Kidney (tissue), 14 donors: ENCODE data around the gene SMURF1. TPM values are rescaled to one million over a fixed set of nuclear protein-coding genes. Genes with fewer than 3 reads are reported as not detected.
A peak's percentile ranks its signal among the peaks of the same experiment; 100 is the strongest.

Experiments used
- DNase-seq, 5 donors: peaks; one replicate each; pipeline ENCODE4 v3.0.0-alpha.2; 2013 to 2020
- FAIRE-seq: peaks from 2 replicates; lab custom pipeline; 2012; peaks lifted over from hg19 to GRCh38; lab: Jason Lieb, UNC
- H3K27ac ChIP-seq, 2 donors: one replicate each; pipeline ENCODE4 v1.7.0; 2013; ENCODE audit warnings: low read depth in 2 of 2, low read length in 2 of 2, inconsistent platforms in 1 of 2
- H3K27me3 ChIP-seq: one replicate; pipeline ENCODE4 v1.7.1; 2013; ENCODE audit warnings: low read length, inconsistent platforms; ENCODE audit not compliant: control insufficient read depth, insufficient read depth
- H3K36me3 ChIP-seq, 3 donors: one replicate each; pipeline versions ENCODE4 v1.7.0 to v1.7.1; 2013; ENCODE audit warnings: low read length in 3 of 3, control low read depth in 1 of 3, inconsistent platforms in 1 of 3; ENCODE audit not compliant: insufficient read depth in 3 of 3, control insufficient read depth in 2 of 3
- H3K4me1 ChIP-seq, 3 donors: one replicate each; pipeline versions ENCODE4 v1.7.0 to v1.7.1; 2013; ENCODE audit warnings: low read length in 3 of 3, inconsistent platforms in 1 of 3, low read depth in 1 of 3; ENCODE audit not compliant: control insufficient read depth in 2 of 3, insufficient read depth in 2 of 3
- H3K4me3 ChIP-seq, 3 donors: one replicate each; pipeline versions ENCODE4 v1.7.0 to v1.8.1; 2013; ENCODE audit warnings: low read length in 3 of 3, control low read depth in 1 of 3, inconsistent platforms in 1 of 3
- H3K9ac ChIP-seq, 3 donors: one replicate each; pipeline versions ENCODE4 v1.7.0 to v1.7.1; 2013; ENCODE audit warnings: low read length in 3 of 3, control low read depth in 1 of 3, inconsistent platforms in 1 of 3
- H3K9me3 ChIP-seq, 3 donors: one replicate each; pipeline versions ENCODE4 v1.7.0 to v1.7.1; 2013; ENCODE audit warnings: low read length in 3 of 3, control low read depth in 1 of 3, inconsistent platforms in 1 of 3; ENCODE audit not compliant: control insufficient read depth in 2 of 3, insufficient read depth in 1 of 3
- CTCF ChIP-seq: IDR thresholded peaks from 3 replicates; pipeline ENCODE4 v1.5.1; 2012; ENCODE audit warnings: mild to moderate bottlenecking, moderate library complexity, borderline replicate concordance; ENCODE audit not compliant: insufficient read depth; ENCODE audit errors: extremely low read depth
- intact Hi-C: fragments of 100-400 bp; cut with DNase I; formaldehyde crosslinking; loops from one replicate; pipeline ENCODE4 v1.11.1; 2022
- polyA plus RNA-seq: library from polyadenylated mRNA; stranded (reverse); fragments of 350-450 nt; fragmentation: Illumina TruSeq; extraction: RNeasy Lipid Tissue Mini Kit (QIAGEN cat#74804); gene quantifications from one replicate; pipeline ENCODE4 v1.2.3, GENCODE V29; 2014; ENCODE audit warnings: low read depth, low replicate concordance; ENCODE audit not compliant: insufficient read depth
- total RNA-seq: library from RNA; stranded (reverse); fragmentation: NEBNext Ultra II Directional; extraction: Animal tissue kit (Norgen Biotek cat#: 25700); gene quantifications from one replicate; pipeline ENCODE4 v1.2.1, GENCODE V29; 2021
- donor health status: control.
- donor health status: control.
- donor health status: control.
- donor health status: control.
- donor health status: control.
- donor health status: DM: yes; HTN: yes; CAD: no.
- donor health status: Normal renal cell carcinoma (clear cell type).

The SMURF1 gene
- total and polyA plus RNA-seq, 2 donors from 2014 or later, result 6.3 to 29.8 TPM

GRCh38 chr7:99042957-99043356, 101.0 kb downstream of the SMURF1 start:
- peaks cover 0 to 7% (median 3%) of the 10 kb centered on the region in 3 donors for H3K4me1 ChIP-seq
- no peak for TF ChIP-seq CTCF
- H3K27me3 ChIP-seq, result no peaks in the 10 kb centered on the region
- no peak overlapping the region for H3K9ac ChIP-seq
- H3K4me3 ChIP-seq, result no peak overlapping the region
- H3K36me3 ChIP-seq, result peaks cover 2 to 52% (median 24%) of the 10 kb centered on the region in 3 donors
- no peak for DNase-seq
- FAIRE-seq, result no peak
- no peaks in the 10 kb centered on the region for H3K9me3 ChIP-seq
- intact Hi-C loops, result loop anchor here (5.0 kb wide), 1 partner anchor 264 kb away; no protein-coding TSS in a partner anchor
- peak overlapping the region in 1 of 2 donors; percentile 32 for H3K27ac ChIP-seq

- DNase-seq (no peak), FAIRE-seq (no peak)
- Histone ChIP-seq H3K36me3 (peaks cover 8 to 51% (median 26%) of the 10 kb centered on the region in 3 donors), H3K27me3 (no peaks in the 10 kb centered on the region), H3K9ac (no peak overlapping the region), H3K27ac (peak overlapping the region in 1 of 2 donors; percentile 2), H3K4me1 (peaks cover 0 to 7% (median 3%) of the 10 kb centered on the region in 3 donors), H3K4me3 (no peak overlapping the region), H3K9me3 (no peaks in the 10 kb centered on the region)
- TF ChIP-seq CTCF, result no peak
- intact Hi-C loops, result loop anchor here (5.0 kb wide), 1 partner anchor 266 kb away; no protein-coding TSS in a partner anchor
Observed at GRCh38 chr7:99041526-99041925, 102.4 kb downstream of the SMURF1 start.

GRCh38 chr7:99040104-99040958, 103.6 kb downstream of the SMURF1 start:
- Histone ChIP-seq H3K9me3 (no peaks in the 10 kb centered on the region), H3K27ac (peak overlapping the region; percentile 9 to 33), H3K27me3 (no peaks in the 10 kb centered on the region), H3K36me3 (peaks cover 8 to 55% (median 24%) of the 10 kb centered on the region in 3 donors), H3K9ac (no peak overlapping the region), H3K4me1 (peaks cover 0 to 7% (median 3%) of the 10 kb centered on the region in 3 donors), H3K4me3 (no peak overlapping the region)
- intact Hi-C loops, result loop anchor here (5.0 kb wide), 1 partner anchor 267 kb away; no protein-coding TSS in a partner anchor
- TF ChIP-seq CTCF, result peak; percentile 71
- FAIRE-seq (no peak), DNase-seq (peak; percentile 82 to 96 (median 88))
